Measurements from ENCODE around the gene NDUFA13. TPM values are rescaled to one million over a fixed set of nuclear protein-coding genes. Genes with fewer than 3 reads are reported as not detected.
A peak's percentile ranks its signal among the peaks of the same experiment; 100 is the strongest.

NDUFA13 gene
- total RNA-seq, 1 donor from 2014 or later, result 394 TPM

GRCh38 chr19:19538785-19539166 lies 22.8 kb downstream of the NDUFA13 start:
- TF ChIP-seq CTCF (IDR thresholded peaks at IDR 0.05; ENCODE audit: partially characterized antibody, unreplicated experiment), result no peak
- peak overlapping the region; percentile 57 for H3K27ac Mint-ChIP-seq (ENCODE audit: unreplicated experiment)
- peaks cover 13% of the 10 kb centered on the region for H3K4me1 Mint-ChIP-seq (ENCODE audit: low read depth, unreplicated experiment)
- H3K4me3 Mint-ChIP-seq (ENCODE audit: unreplicated experiment), result peak overlapping the region; percentile 84
- H3K9me3 Mint-ChIP-seq (ENCODE audit: unreplicated experiment), result peaks cover 11% of the 10 kb centered on the region
- DNase-seq, result peak; percentile 51
- no peaks in the 10 kb centered on the region for H3K36me3 Mint-ChIP-seq (ENCODE audit: unreplicated experiment)
- H3K27me3 Mint-ChIP-seq (ENCODE audit: unreplicated experiment), result peaks cover 29% of the 10 kb centered on the region

GRCh38 chr19:19539698-19540063 lies 23.7 kb downstream of the NDUFA13 start:
- no peak for DNase-seq
- peaks cover 8% of the 10 kb centered on the region for H3K9me3 Mint-ChIP-seq (ENCODE audit: unreplicated experiment)
- H3K4me3 Mint-ChIP-seq (ENCODE audit: unreplicated experiment), result no peak overlapping the region
- TF ChIP-seq CTCF (IDR thresholded peaks at IDR 0.05; ENCODE audit: partially characterized antibody, unreplicated experiment), result no peak
- no peaks in the 10 kb centered on the region for H3K36me3 Mint-ChIP-seq (ENCODE audit: unreplicated experiment)
- H3K4me1 Mint-ChIP-seq (ENCODE audit: low read depth, unreplicated experiment), result peaks cover 7% of the 10 kb centered on the region
- peaks cover 22% of the 10 kb centered on the region for H3K27me3 Mint-ChIP-seq (ENCODE audit: unreplicated experiment)
- no peak overlapping the region for H3K27ac Mint-ChIP-seq (ENCODE audit: unreplicated experiment)

GRCh38 chr19:19540064-19540714 lies 24.2 kb downstream of the NDUFA13 start:
- Mint-ChIP-seq H3K27ac (ENCODE audit: unreplicated experiment) (no peak overlapping the region), H3K36me3 (ENCODE audit: unreplicated experiment) (no peaks in the 10 kb centered on the region), H3K4me1 (ENCODE audit: low read depth, unreplicated experiment) (peaks cover 7% of the 10 kb centered on the region), H3K9me3 (ENCODE audit: unreplicated experiment) (peaks cover 8% of the 10 kb centered on the region), H3K4me3 (ENCODE audit: unreplicated experiment) (peak overlapping the region; percentile 69), H3K27me3 (ENCODE audit: unreplicated experiment) (peaks cover 22% of the 10 kb centered on the region)
- no peak for TF ChIP-seq CTCF (IDR thresholded peaks at IDR 0.05; ENCODE audit: partially characterized antibody, unreplicated experiment)
- DNase-seq, result peak; percentile 85

- peaks cover 7% of the 10 kb centered on the region for H3K4me1 Mint-ChIP-seq (ENCODE audit: low read depth, unreplicated experiment)
- peaks cover 22% of the 10 kb centered on the region for H3K27me3 Mint-ChIP-seq (ENCODE audit: unreplicated experiment)
- no peak for TF ChIP-seq CTCF (IDR thresholded peaks at IDR 0.05; ENCODE audit: partially characterized antibody, unreplicated experiment)
- no peaks in the 10 kb centered on the region for H3K36me3 Mint-ChIP-seq (ENCODE audit: unreplicated experiment)
- H3K27ac Mint-ChIP-seq (ENCODE audit: unreplicated experiment), result no peak overlapping the region
- H3K4me3 Mint-ChIP-seq (ENCODE audit: unreplicated experiment), result peak overlapping the region; percentile 69
- peaks cover 8% of the 10 kb centered on the region for H3K9me3 Mint-ChIP-seq (ENCODE audit: unreplicated experiment)
- DNase-seq, result peak; percentile 81
Measured at GRCh38 chr19:19540715-19541515, 24.9 kb downstream of the NDUFA13 start.

GRCh38 chr19:19541616-19542015 lies 25.6 kb downstream of the NDUFA13 start:
- Mint-ChIP-seq H3K27ac (ENCODE audit: unreplicated experiment) (no peak overlapping the region), H3K9me3 (ENCODE audit: unreplicated experiment) (peaks cover 6% of the 10 kb centered on the region), H3K27me3 (ENCODE audit: unreplicated experiment) (peaks cover 19% of the 10 kb centered on the region), H3K4me1 (ENCODE audit: low read depth, unreplicated experiment) (peaks cover 12% of the 10 kb centered on the region), H3K4me3 (ENCODE audit: unreplicated experiment) (no peak overlapping the region), H3K36me3 (ENCODE audit: unreplicated experiment) (no peaks in the 10 kb centered on the region)
- no peak for TF ChIP-seq CTCF (IDR thresholded peaks at IDR 0.05; ENCODE audit: partially characterized antibody, unreplicated experiment)
- peak; percentile 13 for DNase-seq

Measured in glutamatergic neuron (in vitro differentiated cells).